Gastroesophageal sphincter (tissue), 3 donors: Measurements from ENCODE around the gene ARHGAP12.

ENCODE experiments used
- CTCF ChIP-seq, 4 experiments: fragments of 200-600 bp in 2 of 4; fragments of 450-650 bp in 2 of 4; sonication (generic) in 1 of 4; IDR thresholded peaks; one replicate each; pipeline ENCODE4 v1.5.1; 2017 to 2019; ENCODE audit warnings: antibody characterized with exemption in 4 of 4, mild to moderate bottlenecking in 2 of 4, moderate library complexity in 2 of 4
- POLR2A ChIP-seq, 2 donors: fragments of 450-650 bp; IDR thresholded peaks; one replicate each; pipeline ENCODE4 v1.6.1; 2017; ENCODE audit warnings: antibody characterized with exemption in 2 of 2, mild to moderate bottlenecking in 2 of 2, moderate library complexity in 1 of 2

DNA sequence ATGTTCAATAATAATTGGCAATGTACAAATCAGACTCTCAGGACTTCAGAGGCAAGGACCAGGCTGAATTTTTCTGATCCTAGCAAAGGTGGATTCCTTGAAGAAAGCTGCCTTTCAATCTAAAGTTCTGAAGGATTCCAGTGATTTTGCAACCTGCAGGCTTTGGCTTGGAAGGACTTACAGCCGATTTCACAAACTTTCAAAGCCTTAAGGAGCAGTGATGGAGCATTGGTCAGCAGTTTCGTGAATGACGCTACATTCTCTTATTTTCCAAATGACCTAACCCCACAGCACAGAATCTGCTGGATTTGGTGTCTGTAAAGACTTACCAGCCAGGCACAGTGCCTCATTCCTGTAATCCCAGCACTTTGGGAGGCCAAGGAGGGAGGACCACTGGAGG is 167.5 kb downstream of the ARHGAP12 start:
- TF ChIP-seq CTCF (IDR thresholded peaks at IDR 0.05) = no peak
- TF ChIP-seq POLR2A (IDR thresholded peaks at IDR 0.05) = no peak
